Spleen (tissue), 7 donors: ENCODE results near the gene CNTF.

Experiments
- POLR2A ChIP-seq, 3 donors: fragments of 450-650 bp; IDR thresholded peaks; one replicate each; pipeline ENCODE4 v1.5.1; 2017; ENCODE audit warnings: antibody characterized with exemption in 3 of 3, mild to moderate bottlenecking in 1 of 3
- POLR2AphosphoS5 ChIP-seq, 3 donors: sonication (generic); formaldehyde crosslinking; IDR thresholded peaks; one replicate each; pipeline ENCODE4 v1.5.1; 2017; ENCODE audit warnings: antibody characterized with exemption in 3 of 3
- TF ChIP-seq, protein P1 (sequence below), 11 experiments: fragments of 200-600 bp in 7 of 11; fragments of 450-650 bp in 4 of 11; sonication (generic) in 4 of 11; IDR thresholded peaks in 8 of 11; conservative IDR thresholded peaks in 3 of 11; 1 replicate in 7 of 11; 2 replicates in 4 of 11; pipeline versions ENCODE4 v1.4.0 to v1.8.0; 2016 to 2021; ENCODE audit warnings: antibody characterized with exemption in 11 of 11, inconsistent platforms in 4 of 11, mild to moderate bottlenecking in 1 of 11
- donor health status: DM: no; HTN: no; CAD: no; lungs with moderate emphysema.
- donor health status: DM: no; HTN: no; CAD: no.
- donor health status: DM: no; HTN: no; CAD: no.

DNA sequence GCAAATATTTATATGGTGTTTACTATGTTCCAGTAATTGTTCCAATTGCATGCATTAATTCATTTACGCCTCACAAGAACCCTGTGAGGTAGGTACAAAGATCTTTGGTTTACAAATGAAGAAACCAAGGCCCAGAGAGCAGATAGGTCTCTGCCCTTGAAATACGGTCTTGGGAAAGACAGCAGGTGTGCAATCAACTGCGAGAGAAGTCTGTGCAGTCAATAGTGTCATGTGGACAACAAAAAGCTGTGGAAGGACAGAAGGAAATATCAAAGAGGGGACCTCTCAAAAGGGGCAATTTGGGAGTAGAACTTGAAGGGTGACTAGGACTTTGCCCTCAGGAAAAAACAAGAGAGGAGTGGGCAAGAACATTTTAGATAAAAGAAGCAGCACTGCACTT, 8.9 kb downstream of the CNTF start:
- TF ChIP-seq, protein P1, sequence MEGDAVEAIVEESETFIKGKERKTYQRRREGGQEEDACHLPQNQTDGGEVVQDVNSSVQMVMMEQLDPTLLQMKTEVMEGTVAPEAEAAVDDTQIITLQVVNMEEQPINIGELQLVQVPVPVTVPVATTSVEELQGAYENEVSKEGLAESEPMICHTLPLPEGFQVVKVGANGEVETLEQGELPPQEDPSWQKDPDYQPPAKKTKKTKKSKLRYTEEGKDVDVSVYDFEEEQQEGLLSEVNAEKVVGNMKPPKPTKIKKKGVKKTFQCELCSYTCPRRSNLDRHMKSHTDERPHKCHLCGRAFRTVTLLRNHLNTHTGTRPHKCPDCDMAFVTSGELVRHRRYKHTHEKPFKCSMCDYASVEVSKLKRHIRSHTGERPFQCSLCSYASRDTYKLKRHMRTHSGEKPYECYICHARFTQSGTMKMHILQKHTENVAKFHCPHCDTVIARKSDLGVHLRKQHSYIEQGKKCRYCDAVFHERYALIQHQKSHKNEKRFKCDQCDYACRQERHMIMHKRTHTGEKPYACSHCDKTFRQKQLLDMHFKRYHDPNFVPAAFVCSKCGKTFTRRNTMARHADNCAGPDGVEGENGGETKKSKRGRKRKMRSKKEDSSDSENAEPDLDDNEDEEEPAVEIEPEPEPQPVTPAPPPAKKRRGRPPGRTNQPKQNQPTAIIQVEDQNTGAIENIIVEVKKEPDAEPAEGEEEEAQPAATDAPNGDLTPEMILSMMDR (IDR thresholded peaks at IDR 0.05 in 8 of 11, conservative IDR thresholded peaks at IDR 0.05 in 3 of 11), result no peak
- TF ChIP-seq POLR2A (IDR thresholded peaks at IDR 0.05) (no peak), POLR2AphosphoS5 (IDR thresholded peaks at IDR 0.05) (no peak)
